GM11168 (cell line): ENCODE measurements around the gene DHRS12.

ENCODE experiments used
- in situ Hi-C: fragments of 300-500 bp; cut with MboI; formaldehyde crosslinking; loops from one replicate; pipeline ENCODE4 v1.12.0; 2022; ENCODE audit warnings: low sequenced_read_pairs; ENCODE audit not compliant: unreplicated experiment

Gene DHRS12, protein sequence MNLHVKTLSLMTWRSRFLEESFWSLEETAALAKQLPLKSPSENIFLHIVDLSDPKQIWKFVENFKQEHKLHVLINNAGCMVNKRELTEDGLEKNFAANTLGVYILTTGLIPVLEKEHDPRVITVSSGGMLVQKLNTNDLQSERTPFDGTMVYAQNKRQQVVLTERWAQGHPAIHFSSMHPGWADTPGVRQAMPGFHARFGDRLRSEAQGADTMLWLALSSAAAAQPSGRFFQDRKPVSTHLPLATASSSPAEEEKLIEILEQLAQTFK

DNA sequence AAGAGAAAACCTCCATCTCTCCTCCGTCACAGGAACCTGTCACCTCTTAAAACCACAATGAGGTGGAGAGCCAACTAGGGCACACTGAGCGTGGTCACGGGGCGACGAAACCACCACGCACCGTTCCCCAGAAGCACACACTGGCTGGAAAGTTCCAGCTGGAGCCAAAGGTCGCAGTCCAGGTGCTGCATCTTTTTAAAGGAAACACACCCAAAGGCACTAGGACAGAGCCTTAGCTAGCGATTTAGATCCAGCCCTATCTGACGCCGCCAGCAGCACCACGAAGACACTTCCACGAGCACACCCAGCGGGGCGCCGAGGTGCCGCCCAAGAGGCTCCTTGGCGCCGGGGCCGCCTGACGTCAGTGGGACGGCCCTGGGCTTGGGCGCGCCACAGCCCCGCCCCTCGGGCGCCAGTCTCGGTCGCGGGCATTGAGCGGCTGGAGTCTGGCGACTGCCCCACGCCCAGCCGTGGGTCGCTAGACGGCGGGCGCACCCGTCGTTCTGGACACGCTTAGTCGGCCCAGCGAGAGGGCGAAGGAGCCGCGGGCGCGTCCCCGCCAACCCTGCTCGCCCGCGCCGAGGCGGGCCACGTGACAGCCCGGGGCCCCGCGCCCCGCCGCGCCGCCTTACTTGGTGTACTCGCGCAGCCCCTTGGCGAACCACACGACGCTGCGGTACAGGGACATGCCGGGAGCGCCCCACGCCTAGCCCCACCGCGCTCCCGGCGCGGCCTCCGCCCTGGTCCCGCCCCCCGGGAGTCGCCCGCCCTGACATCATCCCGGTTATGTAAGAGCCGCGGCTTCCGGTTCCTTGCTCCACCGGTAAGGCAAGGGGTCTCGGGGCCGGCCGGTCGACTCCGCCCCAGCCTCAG, at the start of gene DHRS12:
DHRS12 (minus strand) TSS at position 742 of the 873 bp plus-strand sequence. CDS start 4,504 bp downstream, outside the sequence.
- in situ Hi-C loops, result no loop called here

- in situ Hi-C loops, result no loop called here
These were observed 45.5 kb upstream of the DHRS12 start for GRCh38 chr13:51849145-51850101.

DNA sequence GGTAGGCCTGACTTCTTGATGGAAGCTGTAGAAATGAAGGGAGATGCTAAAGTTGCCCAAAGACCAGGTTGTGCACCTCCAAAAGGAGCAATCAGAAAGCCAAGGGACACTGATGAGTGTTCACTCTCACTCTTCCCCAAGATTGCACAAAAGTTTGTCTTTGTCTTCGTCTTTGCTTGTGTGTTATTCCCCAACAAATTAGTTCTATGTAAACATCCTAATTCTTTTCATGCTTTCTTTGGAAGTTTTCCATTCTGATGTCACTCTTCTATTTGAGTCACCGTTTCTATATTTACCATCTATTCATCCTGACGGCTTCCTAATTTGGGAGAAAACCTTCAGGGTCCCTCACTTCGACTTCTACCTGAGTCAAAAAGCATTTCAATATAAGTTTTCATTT, 44.7 kb upstream of the DHRS12 start:
- in situ Hi-C loops, result no loop called here

- in situ Hi-C loops, result no loop called here
These were observed 42.8 kb upstream of the DHRS12 start for GRCh38 chr13:51846756-51847155.

DNA sequence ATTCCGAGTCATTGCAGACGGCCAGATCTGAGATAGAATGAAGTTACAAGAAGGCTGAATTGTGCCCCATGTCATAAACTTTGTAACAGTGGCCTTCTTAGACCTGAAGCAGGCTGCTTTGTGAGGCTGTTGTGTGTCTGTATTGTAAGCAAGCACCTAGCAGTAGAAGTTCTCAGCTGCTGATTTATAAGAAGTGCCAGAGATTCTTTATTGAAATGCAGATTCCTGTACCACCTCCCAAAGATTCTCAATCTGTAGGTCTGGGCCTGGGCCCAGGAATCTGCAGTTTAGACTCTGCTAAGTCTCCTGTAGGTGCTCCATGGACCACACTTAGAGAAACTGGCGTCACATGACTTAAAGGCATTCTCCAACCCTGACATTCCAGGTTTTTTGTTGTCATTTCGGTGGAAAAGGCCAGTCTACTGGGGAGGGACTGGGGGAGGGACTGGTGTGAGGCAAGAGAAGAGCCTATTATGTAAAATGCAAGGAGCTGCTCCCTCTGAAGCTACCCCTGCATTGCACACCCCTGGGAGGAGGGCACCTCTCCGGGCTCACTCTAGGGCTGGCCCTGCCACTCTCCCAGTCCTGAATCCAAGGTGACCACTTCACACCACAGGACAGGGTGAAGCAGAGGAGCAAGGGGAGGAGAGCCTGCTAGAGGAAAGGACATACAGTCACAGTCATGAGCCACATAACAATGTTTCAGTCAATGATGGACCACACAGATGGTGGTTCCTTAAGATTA, 41.8 kb upstream of the DHRS12 start:
- in situ Hi-C loops, result no loop called here

DNA sequence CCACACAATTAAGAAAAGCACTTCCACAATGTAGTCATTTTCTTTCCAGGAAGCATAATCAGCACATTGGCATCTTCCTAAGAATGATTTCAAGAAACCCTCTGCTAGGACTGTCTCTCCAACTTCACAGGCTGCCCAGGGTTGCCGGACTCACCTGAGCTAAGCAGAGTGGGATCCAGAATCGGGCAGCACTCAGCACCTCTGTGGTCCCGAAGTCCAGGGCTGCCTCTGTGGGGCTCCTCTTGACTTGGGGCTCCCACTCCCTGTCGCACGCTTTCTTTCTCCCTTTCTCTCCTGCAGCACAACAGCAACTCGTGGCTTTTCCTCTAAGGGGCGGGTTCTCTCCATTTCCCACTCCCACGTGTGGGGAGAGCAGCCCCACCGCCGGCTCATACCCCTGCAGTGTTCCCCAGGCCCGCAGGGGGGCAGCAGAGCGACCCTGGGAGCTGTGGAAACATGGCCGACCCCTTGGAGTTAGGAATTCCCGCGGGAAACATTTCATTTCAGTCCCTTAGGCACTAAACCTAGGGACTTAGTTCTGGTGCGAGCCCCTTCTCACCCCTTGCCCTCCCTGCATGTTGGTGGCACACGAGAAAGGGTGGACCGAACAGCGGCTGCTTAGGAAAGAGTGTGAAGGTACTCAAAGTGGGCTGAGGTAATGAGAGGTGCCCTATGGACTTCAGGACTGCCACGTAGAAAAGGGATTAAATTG, 41.1 kb upstream of the DHRS12 start, which contains the start of gene TMEM272:
TMEM272 (minus strand) TSS at position 316 of the 712 bp plus-strand sequence. CDS start 6,647 bp downstream, outside the sequence.
- in situ Hi-C loops, result no loop called here

- in situ Hi-C loops, result no loop called here
These were observed 39.6 kb upstream of the DHRS12 start for GRCh38 chr13:51843529-51843928.

GRCh38 chr13:51841732-51842131, 37.8 kb upstream of the DHRS12 start:
- in situ Hi-C loops, result no loop called here

- in situ Hi-C loops, result no loop called here
These were observed 37.0 kb upstream of the DHRS12 start for GRCh38 chr13:51840917-51841316.

DNA sequence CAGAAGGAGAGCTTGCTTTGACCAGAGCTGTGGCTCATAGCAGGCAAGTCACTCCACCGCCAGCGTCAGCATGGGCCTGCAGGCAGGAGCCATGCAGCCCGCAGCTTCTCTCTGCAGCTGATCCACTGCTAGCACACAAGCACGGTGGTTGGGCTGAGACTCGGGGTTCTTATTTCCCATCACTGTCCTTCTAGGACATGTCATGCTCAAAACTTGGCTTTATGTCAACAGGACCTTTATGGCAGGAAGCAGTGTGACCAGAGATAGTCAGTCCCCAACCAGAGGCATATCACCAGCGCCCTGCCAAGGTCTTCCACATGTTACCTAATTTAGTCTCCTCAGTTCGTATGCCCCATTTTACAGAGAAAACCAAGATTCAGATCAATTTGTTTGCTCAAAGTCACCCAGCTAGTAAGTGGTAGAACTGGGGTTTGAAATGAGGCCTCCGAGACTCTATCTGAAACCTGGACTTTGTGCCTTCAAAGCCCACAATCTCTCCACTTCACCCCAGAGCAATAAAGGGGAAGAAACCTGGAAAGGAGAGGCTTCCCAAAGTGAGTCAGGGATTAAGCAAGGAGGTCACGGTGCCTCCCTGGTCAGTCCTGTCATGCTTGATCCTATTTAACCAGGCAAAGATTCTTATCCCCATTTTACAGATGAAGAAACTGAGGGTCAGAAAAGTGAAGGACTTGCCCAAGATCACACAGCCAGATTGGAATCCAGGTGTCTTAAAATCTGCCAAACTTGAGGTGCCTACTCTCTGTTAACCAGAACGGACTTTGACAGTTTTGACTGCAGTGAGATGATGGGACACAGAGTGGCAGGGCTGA, 36.0 kb upstream of the DHRS12 start:
- in situ Hi-C loops, result no loop called here

DNA sequence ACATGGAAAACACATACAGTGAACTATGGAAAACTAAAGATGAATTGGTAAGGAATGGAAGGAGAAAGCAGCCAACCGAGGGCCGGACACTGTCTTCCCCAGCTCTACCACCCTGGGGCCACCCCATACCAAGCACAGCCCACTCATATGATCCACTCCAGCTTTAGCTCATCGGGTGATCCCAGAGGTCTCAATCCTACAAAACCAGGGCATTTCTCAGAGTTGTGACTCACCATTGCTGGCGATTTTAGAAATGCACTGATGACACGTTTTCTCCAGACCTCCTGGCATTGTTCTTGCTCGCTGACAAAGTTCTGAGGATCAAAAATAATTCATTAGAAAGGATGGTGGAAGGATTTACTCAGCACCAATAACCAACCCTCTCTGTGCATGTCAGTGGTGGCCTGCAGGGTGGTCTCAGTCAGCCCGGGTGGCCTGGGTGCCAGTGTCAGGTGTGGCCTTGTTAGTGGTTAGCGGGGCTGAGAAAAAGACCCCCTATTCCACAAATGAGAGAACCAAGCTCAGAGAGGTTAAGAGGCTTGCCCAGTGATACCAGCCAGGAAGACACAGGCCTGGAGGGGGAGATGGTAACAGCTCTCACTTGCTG, 34.4 kb upstream of the DHRS12 start:
- in situ Hi-C loops, result no loop called here

DNA sequence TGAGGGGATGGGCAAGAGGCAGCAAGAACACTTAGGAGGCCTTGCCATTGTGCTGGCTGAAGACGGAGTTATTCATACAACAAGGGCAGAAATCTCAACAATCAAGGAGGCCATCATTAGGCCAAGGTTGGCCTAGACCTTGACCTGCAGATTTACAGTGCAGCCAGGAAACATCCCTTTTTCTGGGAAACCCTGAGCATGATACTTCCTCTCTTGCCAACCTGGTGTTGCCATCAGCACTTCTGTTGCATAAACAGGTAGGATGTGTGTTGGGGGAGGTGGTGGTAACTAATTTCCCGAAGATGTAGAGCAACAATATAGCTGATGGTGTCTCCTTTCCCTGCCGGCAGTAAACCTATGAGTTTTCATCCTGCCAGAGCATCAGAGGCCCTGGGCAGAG, 33.1 kb upstream of the DHRS12 start:
- in situ Hi-C loops, result no loop called here

GRCh38 chr13:51834581-51835171, 30.7 kb upstream of the DHRS12 start:
- in situ Hi-C loops, result no loop called here

GRCh38 chr13:51833980-51834379, 30.0 kb upstream of the DHRS12 start:
- in situ Hi-C loops, result no loop called here

DNA sequence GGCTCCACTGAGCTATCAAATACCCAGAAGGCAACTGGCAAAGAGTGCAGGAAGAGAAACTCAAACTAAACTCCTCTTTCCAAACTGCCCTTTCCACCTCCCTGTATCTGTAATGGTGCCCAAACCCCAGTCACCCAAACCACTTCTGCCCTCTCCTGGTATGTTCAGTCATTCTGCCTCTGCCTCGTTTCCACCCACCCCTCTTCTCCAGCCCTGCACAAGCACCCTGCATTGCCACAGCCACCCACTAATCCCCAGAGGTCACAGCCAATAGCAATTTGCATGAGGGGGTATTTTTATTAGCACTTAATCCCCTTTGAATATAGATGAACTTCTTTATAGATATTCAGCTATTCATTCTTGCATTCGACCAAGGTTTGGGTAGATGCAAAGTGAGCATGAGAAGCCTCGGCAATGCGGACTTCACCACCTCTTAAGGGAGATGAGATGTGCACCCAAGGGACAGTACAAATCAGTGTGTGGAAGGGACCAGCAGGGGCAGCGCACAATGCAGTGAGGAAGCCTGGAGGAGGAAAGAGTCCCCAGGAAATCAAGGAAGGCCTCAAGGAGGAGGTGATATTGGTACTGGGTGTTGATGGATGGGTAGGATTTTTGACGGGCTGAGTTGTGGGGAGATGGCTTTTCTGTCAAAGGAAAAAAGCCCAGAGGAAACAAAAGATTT, 28.6 kb upstream of the DHRS12 start:
- in situ Hi-C loops, result no loop called here

- in situ Hi-C loops, result no loop called here
These were observed 27.6 kb upstream of the DHRS12 start for GRCh38 chr13:51831519-51831918.

DNA sequence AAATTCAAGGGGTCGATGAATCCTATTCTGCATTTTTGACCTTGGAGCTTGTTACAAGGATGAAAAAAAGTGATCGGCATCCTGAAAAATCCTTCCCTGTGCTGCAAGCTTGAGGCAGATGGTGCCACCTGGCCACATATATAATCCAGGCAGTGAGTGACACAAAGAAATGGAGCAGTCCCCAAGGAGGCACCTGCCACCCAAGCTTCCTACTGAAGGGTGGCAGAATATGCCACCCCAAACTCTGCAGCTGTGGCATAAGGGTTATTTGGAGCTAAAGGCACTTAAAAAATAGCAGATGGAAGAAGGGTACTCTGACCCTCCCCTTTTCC, 25.6 kb upstream of the DHRS12 start:
- in situ Hi-C loops, result no loop called here
